GM18508 (cell line): ENCODE measurements around the gene CYBB.
"Not testable (repeated sequence)": the region's sequence is repeated elsewhere in the genome, so short reads cannot be mapped to it uniquely, and the experiment has no call there.

Experiments
- ATAC-seq: cut with Tn5 transposase; IDR thresholded peaks from one replicate; pipeline ENCODE4 v1.9.1; 2021; ENCODE audit warnings: moderate number of reproducible peaks; ENCODE audit not compliant: insufficient read depth, unreplicated experiment

Gene CYBB

DNA sequence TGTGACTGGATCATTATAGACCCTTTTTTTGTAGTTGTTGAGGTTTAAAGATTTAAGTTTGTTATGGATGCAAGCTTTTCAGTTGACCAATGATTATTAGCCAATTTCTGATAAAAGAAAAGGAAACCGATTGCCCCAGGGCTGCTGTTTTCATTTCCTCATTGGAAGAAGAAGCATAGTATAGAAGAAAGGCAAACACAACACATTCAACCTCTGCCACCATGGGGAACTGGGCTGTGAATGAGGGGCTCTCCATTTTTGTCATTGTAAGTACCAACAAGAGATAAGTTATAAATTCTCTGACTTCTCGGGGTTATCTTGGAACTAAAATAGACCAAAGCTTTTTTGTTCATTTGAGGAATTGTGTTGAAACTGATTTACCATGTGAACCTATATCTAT lies at the start of gene CYBB:
CYBB (plus strand) TSS at position 203 of the 400 bp plus-strand sequence; CDS start at position 222, 19 bp downstream.
- no peak for ATAC-seq

DNA sequence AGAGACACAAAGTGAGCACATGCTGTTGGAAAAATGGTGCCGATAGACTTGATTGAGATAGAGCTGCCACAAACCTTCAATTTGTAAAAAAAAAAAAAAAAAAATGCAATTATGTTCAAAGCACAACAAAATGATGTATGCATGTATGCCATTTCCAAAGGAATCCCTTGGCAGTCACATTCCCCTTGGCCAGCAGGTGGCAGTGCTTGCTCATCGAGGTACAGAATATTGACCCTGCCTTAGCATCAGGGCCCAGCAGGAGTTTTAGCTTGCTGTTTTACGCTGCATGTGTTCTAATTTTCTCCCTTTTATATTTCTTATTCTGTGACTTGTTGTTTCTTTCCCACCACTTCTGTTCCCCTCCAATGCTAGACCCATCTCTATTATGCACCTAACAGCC lies 34.5 kb upstream of the CYBB start:
- no peak for ATAC-seq

DNA sequence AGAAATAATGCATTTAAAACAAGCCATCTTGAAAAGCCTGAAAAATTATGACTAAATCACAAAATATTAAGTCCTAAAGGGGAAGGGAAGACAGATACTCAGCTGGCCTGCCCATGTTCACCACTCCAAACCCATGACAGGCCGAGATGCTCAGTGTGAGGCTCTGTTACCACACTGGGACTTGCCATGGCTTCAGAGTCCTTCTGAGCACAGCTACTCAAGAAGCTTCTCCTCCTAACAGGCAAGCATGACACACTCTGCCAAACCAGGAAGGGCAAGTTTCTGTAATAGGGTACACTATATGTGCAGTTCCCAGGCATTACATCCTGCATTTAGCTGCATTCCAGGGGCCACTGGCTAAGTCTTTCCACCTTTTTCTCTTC lies 34.0 kb upstream of the CYBB start:
- ATAC-seq, result peak; percentile 13

DNA sequence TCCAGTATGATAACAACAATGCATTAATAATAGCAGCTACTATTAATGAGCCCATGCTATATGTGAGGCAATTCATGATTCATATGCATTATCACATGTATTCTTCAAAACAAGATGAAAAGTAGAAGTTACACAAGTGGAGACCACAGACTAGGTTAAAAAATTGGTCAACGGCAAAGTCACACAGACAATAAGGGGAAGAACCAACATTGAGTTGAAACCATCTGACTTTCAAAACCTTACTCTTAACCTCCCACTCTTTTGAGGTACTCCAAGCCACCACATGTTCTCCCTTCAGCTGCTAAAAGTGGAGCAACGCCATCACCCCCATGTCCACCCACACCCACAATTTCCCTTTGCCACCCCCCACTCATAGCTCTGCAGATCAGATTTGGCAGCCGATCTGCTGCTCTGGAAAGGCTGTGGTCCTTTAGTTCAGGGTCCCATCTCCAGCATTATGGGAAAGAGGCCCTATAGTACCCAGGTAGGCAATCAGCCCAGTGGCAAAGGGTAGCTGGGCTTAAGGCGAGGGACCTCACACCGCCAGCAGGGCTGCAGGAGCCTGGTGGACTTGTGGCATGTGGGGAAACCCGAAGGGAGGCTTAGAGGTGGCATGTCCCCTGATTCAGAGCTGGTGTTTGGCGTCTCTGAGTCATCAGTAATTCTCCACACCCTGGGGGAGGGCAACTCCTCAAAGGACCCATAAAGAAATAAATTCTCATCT lies 33.5 kb upstream of the CYBB start:
- ATAC-seq, result peak; percentile 87

DNA sequence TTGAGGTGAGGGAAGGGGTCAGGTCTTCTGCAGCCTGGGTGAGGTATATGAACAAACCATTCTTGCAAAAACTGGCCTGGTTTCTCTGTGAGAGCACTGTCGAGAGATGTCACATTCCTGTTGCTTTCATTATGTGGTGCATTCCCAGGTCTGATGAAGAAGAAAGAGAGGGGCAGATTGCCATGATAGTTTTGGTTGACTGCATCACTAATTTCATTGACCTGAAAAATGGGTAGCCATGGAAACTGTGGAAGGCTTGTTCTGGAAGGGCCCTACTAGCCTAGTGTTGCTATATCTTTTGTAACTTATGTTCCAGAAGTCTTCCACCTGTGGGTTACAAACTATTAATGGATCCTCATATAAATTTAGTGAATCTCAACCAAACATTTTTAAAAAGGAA lies 32.9 kb upstream of the CYBB start:
- ATAC-seq, result no peak

DNA sequence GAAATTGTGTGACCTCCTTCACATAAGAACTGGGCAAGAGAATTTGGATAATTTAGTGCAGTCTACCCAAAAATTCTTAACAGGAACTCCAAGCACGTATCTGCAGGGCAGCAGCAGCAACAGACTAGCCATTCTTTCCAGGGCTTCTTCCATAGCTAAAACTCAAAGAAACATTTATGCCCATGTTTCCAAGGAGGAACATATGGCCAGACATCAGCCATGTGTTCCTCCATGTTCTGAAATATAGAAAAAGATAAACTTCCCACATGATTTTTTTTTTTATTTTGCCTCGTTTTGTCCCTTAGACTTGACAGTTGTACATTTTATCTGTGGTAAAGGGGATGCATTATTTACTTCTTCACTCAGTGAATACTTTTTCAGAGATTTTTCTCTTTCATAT lies 27.6 kb upstream of the CYBB start:
- no peak for ATAC-seq

DNA sequence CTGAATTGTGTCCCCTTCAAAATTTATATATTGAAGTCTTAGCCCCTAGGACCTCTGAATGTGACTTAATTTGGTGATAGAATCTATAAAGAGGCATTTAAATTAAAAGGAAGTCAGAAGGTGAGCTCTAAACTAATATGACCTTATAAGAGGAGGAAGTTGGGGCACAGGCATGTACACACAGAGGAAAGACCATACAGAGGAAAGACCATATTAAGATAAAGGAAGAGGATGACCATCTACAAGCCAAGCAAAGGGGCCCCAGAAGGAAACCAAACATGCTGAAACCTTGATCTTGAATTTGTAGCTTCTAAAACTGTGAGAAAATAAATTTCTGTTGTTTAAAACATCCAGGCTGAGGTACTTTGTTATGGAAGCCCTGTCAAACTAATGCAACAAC lies 26.9 kb upstream of the CYBB start:
- no peak for ATAC-seq

DNA sequence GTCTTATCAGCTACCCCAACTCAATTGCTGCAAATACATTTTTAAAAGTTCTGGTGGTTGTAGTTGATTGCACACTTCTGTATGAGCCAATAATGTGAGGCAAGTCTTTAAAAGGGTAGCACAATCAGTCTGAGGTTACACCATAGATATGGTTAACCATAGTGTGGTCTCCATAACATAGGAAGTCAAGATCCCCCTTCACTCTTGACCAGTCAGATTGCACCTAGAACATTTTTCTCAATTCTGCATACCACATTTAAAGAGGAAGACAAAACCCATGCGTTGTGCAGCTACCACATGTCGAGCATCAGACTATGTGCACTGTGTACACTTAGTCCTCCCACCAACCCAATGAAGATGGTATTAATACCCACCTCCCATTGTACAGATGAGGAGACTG lies 26.5 kb upstream of the CYBB start:
- no peak for ATAC-seq

DNA sequence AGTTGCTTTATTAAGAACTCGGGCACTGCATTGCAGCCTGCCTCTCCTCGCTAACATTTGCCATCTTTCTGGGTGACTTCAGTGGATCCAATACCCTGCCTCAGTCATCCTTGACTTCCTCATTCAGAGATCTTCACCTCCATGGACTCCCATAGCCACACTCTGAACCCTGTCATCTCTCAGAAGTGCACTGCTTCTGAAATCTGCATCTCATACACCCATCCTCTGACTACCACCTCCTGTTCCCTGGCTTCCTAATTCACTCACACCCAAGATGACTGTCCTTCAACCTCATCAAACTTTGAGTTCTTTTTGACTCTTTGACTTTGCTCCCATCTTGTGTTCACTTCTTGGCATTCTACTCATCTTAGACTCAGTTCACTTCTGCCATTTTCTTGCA lies 25.3 kb upstream of the CYBB start:
- peak; percentile 12 for ATAC-seq

DNA sequence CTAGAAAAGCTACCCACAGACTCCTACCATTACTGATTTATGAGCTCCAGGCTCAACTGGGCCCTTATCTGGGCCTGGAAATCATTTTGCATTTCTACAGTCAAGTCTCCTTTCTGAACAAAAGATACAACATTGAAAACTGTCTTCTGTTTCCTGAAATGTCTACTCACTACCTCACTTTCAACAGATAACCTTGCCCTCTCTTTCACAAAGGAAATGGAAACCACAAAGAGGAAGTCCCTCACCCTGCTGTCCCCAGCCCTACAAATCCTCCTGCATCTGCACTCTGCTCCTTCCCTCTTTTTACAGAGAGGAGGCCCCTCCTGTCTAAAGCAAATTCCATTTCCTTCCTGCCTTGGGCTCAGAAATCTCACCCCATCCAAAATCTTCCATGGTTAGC lies 24.8 kb upstream of the CYBB start:
- ATAC-seq, result peak; percentile 87

DNA sequence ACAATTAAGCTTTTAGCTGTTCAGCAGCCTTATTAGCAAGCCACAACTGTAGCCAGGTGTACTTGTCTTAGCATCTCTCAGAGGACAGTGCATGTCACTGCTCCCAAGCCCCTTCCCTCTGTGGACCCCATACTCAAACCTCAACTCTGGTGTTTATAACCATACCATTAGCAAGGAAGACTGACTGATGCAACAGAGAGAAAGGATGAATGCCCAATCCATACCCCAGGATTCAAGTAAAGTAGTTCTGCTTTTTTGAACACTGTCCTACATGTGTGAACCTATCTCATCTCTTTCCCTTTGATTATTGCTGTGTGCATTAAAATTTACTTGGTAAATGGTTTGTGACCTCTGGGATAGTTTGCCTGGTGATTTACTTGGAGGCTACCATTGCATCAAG lies 22.8 kb upstream of the CYBB start:
- ATAC-seq, result no peak

DNA sequence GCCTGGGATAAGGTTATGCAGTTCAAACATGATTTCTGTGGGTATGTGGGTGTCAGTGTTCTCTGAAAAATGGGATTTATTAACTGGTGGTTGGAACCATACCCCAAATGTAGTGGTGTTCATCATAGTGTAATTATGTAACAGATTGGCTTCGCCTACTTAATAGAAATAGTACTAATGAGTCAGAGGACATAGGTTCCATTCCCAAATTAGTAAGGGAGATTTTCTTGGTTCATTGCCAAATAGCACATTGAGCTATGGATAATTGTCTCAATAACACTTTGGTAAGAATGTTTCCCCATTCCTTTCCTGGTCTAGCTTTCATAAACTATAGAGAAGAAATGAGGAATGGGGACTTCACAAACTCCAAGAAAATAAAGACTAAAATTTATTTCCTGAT lies 20.5 kb upstream of the CYBB start:
- ATAC-seq, result no peak

DNA sequence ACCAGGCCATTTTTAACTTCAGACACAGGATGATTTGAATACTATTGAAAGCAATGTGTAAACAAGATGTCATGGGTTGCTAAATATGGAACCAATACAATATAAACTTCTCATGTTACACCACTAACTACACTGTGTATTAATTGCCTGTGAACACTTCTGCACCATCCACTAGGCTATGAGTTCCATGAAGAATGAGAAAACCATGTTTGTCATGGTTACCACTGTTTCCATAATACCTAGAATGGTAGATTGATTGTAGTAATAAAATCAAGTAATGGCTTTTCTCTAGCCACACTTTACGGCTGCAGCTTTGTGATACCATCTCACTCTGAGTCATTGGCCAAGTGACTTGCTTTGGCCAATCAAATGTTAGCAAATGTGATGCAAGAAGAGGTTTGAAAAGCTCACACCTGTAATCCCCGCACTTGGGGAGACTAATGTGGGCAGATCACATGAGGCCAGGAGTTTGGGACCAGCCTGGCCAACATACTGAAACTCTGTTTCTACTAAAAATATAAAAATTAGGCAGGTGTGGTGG lies 19.9 kb upstream of the CYBB start:
- no peak for ATAC-seq

DNA sequence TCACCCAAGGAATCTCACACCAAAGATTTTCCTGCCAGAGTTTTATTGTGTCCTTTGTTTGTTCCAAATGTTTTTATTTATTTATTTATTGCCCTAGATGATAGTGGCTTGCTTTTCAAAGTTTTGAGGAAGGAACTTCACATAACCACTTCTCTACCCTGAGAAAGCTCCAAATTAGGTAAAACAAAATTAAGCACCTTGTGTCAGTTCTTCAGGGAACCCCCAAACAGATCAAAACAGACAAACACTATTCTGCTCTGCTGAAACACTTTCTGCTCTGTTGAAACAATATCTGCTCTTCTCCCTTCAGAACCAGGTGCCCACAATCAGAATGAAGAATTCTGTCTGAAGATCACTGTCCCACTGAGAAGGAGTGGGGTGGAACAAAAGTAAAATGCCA lies 16.5 kb upstream of the CYBB start:
- no peak for ATAC-seq

DNA sequence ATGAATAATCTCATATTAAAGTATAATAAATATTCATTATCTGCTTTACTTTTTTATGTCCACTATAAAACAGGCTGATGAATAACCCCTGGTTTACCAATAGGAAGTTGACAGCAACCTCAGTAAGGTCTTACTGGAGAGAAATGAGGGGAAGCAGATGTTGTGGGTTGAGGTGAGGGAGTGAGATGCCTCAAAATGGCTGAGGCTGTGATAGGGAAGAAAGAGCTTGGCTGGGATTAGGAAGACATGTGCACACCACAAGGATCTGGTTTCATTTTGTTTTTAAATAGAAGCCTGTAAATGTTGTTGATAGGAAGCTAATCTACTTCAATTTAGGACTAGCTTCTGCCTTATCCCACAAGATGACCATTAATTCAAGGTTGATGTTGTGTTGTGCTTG lies 14.4 kb upstream of the CYBB start:
- no peak for ATAC-seq

DNA sequence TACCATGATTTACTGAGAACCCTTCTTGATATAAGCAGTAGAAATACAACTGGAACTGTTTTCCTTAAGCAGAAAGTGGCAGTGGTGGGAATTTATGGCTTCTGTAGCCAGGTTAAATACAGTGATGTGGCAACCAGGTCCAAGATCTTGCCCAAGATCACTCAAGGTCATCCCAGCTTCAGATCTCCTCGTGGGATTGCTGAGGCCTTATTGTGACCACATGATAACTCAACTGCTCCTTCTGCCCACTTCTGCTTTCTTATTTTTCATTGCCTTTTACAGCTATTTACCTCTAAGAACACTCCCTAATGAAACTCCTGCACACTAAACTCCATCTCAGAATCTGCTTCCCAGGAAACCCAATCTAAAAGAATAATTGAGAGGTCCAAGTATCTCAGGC lies 12.4 kb upstream of the CYBB start:
- ATAC-seq, result no peak

DNA sequence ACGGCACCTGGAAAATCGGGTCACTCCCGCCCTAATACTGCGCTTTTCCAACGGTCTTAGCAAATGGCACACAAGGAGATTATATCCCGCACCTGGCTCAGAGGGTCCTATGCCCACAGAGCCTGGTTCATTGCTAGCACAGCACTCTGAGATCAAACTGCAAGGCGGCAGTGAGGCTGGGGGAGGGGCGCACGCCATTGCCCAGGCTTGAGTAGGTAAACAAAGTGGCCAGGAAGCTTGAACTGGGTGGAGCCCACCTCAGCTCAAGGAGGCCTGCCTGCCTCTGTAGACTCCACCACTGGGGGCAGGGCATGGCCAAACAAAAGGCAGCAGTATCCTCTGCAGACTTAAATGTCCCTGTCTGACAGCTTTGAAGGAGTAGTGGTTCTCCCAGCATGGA lies 11.0 kb upstream of the CYBB start:
- ATAC-seq, result not testable (repeated sequence)

DNA sequence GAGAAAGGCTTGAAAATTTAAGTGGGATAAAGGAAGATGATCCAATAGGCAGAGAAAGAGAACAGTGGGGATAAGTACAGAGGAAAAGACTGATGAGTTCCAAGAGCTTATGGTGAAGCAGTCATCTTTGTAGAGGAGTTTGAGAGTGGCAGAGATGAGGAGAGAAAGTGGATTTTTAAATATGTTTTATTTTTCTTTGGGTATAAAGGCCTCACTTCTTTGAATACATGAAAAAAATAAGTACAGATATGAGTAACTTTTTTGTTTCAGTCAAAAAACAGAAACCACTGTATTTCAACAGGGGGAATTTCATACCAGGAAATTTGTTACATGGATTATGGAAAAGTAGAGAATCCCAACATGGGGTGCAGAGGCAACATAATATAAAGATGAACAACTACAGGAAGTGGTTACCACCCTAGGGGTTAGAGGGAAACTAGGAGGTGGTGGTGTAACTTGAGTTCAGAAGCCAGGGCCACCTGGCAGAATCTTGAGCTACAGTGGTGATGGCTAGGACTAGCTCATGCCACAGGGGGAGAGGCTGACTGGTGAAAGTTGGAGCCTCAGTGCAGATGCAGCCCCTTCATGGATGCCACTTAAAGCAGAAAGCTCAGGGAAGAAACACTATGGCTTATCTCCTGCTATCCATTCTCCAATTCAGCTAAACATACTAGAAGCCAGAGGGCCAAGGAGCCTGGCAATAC lies 3.4 kb upstream of the CYBB start:
- ATAC-seq, result peak; percentile 46

DNA sequence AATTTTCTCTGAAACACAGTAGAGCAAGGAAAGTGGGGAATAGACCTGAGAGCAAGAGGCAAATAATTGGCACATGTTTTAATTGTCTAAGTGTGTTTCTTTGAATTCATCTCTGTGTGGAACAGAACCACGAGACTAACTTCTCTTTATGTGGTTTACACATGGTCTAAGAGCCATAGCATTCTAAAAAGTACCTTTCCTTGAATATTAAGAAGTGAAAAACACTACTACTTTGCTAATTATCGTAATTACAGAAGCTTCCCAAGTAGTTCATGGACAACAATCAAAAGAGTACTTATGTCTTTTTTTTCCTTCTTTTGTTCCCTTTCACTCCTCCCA lies 2.9 kb upstream of the CYBB start:
- ATAC-seq, result no peak

DNA sequence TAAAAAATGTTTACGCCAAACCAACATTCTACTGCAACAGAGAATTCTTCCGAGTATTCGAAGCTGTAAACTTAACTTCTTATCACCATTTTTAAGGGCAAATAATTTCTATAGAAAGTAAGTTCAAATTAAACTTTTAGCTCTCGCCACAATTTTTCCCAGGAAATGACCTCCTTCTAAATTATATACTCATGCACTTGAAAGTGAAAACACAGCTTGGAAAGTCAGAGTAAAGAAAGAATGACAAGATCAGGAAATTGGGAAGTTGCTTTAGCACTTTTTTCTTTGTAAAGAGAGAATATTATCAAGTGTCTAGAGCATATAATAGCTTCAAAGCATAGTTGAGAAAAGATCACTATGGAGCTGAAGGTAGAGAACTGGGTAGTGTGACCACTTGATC lies 1.2 kb downstream of the CYBB start:
- ATAC-seq, result no peak

DNA sequence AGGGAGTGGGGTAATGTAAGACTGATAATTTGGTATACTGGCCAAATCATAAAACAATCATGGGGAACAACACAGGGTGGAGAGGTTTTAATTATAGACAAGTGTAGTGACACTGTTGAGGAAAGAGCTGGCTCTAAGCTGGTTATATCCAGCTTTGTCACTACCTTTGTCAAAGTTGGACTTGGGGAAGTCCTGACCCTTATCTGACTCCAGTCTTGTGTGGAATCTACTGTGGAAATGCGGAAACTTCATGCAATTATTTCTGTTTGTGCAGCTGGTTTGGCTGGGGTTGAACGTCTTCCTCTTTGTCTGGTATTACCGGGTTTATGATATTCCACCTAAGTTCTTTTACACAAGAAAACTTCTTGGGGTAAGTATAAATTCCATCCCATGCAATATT lies 2.0 kb downstream of the CYBB start:
- ATAC-seq, result no peak

DNA sequence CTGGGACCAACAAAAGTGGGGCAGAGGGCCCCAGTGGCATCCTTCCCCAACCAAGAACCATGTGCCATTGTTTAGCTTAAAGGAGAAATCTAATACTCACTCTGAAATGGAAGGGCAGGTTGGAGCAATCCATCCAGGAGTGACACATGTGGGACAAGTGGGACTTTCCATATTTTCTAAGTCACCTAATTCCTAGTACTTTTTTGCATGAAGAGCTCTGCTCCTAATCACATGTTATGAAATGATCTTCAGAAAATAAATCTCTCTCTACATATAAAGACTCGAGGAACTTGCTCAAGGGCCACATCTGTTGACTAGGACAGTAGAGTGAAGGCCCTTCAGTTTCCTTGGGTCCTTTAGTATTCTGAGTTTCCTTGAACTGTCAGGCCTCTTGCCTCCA lies 2.5 kb downstream of the CYBB start:
- no peak for ATAC-seq
